Adrenal gland (tissue), 5 donors: ENCODE measurements around the gene DPH1.

ENCODE experiments used
- POLR2A ChIP-seq, 2 donors: fragments of 450-650 bp; IDR thresholded peaks; one replicate each; pipeline ENCODE4 v1.6.1; 2017; ENCODE audit warnings: antibody characterized with exemption in 2 of 2, mild to moderate bottlenecking in 2 of 2, moderate library complexity in 1 of 2
- TF ChIP-seq, protein P1 (sequence below), 6 experiments: fragments of 450-650 bp in 4 of 6; fragments of 200-600 bp in 2 of 6; sonication (generic) in 1 of 6; IDR thresholded peaks; 1 replicate in 5 of 6; 2 replicates in 1 of 6; pipeline versions ENCODE4 v1.5.1 to v1.8.0; 2016 to 2021; ENCODE audit warnings: antibody characterized with exemption in 6 of 6, mild to moderate bottlenecking in 2 of 6, moderate library complexity in 1 of 6
- donor health status: DM: no; HTN: no; CAD: no.

DNA sequence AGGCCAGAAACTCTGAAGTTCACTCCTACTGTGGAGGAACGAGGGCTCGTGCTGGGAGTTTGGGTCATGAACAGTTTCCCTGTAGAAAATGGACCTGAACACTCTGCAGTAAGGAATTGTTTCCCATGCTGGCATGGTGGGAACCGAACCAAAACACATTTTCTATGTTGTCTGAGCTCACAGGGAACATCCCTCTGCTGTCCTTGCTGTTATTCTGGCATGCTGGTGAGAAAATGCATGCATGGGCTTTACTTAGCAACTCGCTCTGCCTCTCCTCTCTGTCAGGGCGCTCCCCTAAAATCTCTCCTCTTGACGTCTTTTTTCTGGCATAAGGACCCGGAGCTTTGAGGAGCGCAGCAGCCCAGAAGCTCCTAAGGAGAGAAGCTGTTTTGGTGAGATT lies 10.2 kb upstream of the DPH1 start:
- TF ChIP-seq POLR2A (IDR thresholded peaks at IDR 0.05) = no peak
- TF ChIP-seq, protein P1, sequence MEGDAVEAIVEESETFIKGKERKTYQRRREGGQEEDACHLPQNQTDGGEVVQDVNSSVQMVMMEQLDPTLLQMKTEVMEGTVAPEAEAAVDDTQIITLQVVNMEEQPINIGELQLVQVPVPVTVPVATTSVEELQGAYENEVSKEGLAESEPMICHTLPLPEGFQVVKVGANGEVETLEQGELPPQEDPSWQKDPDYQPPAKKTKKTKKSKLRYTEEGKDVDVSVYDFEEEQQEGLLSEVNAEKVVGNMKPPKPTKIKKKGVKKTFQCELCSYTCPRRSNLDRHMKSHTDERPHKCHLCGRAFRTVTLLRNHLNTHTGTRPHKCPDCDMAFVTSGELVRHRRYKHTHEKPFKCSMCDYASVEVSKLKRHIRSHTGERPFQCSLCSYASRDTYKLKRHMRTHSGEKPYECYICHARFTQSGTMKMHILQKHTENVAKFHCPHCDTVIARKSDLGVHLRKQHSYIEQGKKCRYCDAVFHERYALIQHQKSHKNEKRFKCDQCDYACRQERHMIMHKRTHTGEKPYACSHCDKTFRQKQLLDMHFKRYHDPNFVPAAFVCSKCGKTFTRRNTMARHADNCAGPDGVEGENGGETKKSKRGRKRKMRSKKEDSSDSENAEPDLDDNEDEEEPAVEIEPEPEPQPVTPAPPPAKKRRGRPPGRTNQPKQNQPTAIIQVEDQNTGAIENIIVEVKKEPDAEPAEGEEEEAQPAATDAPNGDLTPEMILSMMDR (IDR thresholded peaks at IDR 0.05) = no peak
